Hepatocyte (in vitro differentiated cells): Measurements from ENCODE around the gene ANO10.

Source experiments
- EZH2 ChIP-seq: fragments of 200-600 bp; sonication (generic); IDR thresholded peaks from 2 replicates; pipeline ENCODE4 v1.6.1; 2016; ENCODE audit warnings: antibody characterized with exemption, mild to moderate bottlenecking, borderline replicate concordance
- EZH2phosphoT487 ChIP-seq: fragments of 200-600 bp; sonication (generic); IDR thresholded peaks from one replicate; pipeline ENCODE4 v1.6.1; 2018; ENCODE audit warnings: antibody characterized with exemption, mild to moderate bottlenecking, low read depth, moderate library complexity; ENCODE audit not compliant: unreplicated experiment, severe bottlenecking
- TF ChIP-seq, protein P1 (sequence below): fragments of 200-600 bp; sonication (generic); IDR thresholded peaks from 2 replicates; pipeline ENCODE4 v1.5.1; 2016; ENCODE audit warnings: antibody characterized with exemption, mild to moderate bottlenecking; ENCODE audit not compliant: poor library complexity

DNA sequence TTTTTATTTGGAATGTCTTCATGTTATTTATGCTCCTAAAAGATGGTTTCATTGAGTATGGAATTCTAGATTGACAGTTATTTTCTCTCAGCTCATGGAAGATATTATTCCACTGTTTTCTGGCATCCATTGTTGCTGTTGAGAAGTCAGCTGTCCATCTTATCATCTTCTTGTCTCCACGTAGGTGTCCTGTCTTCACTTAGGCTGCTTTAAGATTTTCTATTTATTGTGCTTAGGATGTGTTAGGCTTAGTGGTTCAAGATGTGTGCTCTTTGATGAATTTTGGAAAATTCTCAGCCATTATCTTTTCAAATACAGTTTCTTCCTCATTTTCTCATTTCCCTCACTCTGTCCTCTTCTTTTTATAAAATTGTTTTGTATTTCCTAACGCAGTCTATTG lies 283.5 kb downstream of the ANO10 start:
- TF ChIP-seq, protein P1, sequence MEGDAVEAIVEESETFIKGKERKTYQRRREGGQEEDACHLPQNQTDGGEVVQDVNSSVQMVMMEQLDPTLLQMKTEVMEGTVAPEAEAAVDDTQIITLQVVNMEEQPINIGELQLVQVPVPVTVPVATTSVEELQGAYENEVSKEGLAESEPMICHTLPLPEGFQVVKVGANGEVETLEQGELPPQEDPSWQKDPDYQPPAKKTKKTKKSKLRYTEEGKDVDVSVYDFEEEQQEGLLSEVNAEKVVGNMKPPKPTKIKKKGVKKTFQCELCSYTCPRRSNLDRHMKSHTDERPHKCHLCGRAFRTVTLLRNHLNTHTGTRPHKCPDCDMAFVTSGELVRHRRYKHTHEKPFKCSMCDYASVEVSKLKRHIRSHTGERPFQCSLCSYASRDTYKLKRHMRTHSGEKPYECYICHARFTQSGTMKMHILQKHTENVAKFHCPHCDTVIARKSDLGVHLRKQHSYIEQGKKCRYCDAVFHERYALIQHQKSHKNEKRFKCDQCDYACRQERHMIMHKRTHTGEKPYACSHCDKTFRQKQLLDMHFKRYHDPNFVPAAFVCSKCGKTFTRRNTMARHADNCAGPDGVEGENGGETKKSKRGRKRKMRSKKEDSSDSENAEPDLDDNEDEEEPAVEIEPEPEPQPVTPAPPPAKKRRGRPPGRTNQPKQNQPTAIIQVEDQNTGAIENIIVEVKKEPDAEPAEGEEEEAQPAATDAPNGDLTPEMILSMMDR = no peak
- TF ChIP-seq EZH2 (no peak), EZH2phosphoT487 (no peak)
